ENCODE data around the gene TBC1D9.

DNA sequence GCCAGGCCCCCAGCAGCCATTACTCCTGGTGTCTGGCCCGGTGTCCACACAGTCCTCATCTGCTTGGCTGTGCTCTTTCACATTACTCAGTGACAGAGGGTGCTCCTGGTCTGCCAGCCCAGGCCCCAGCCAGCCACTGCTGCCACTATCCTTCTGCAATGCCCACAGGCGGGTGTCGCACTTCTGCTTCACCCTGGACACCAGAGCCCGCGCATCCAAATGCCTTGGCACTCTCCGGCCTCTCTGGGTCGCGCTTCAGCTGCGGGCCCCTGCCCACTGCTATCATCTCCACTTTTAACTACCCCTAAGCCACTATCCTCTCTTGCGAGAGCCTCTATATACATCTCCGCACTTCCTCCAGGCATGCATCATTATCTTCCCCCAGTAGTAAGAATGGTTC, 111.0 kb downstream of the TBC1D9 start:
- TF ChIP-seq, protein P1, sequence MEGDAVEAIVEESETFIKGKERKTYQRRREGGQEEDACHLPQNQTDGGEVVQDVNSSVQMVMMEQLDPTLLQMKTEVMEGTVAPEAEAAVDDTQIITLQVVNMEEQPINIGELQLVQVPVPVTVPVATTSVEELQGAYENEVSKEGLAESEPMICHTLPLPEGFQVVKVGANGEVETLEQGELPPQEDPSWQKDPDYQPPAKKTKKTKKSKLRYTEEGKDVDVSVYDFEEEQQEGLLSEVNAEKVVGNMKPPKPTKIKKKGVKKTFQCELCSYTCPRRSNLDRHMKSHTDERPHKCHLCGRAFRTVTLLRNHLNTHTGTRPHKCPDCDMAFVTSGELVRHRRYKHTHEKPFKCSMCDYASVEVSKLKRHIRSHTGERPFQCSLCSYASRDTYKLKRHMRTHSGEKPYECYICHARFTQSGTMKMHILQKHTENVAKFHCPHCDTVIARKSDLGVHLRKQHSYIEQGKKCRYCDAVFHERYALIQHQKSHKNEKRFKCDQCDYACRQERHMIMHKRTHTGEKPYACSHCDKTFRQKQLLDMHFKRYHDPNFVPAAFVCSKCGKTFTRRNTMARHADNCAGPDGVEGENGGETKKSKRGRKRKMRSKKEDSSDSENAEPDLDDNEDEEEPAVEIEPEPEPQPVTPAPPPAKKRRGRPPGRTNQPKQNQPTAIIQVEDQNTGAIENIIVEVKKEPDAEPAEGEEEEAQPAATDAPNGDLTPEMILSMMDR (IDR thresholded peaks at IDR 0.05; ENCODE audit: insufficient read depth, low read length, poor library complexity, severe bottlenecking): no peak
- no peak for TF ChIP-seq EZH2phosphoT487 (conservative IDR thresholded peaks at IDR 0.05; ENCODE audit: low read length)

Measured in SU-DHL-6 (cell line).